PC-3 (cell line): Measurements from ENCODE around the gene FN3K. TPM values are rescaled to one million over a fixed set of nuclear protein-coding genes. Genes with fewer than 3 reads are reported as not detected.

Experiments used
- ATAC-seq: fragments of 200-7000 bp; cut with Tn5 transposase; 2 replicates; pipeline ENCODE4 v1.9.1; 2020; ENCODE audit warnings: mild to moderate bottlenecking, moderate library complexity
- BruUV-seq: library from RNA; stranded (reverse); fragments of 400-500 nt; replicated peaks from 2 replicates; lab custom pipeline; 2021; lab: Mats Ljungman, UMichigan
- CTCF ChIA-PET: fragments of 300-600 bp; sonication (Branson Sonifier 250); formaldehyde crosslinking; loops from one replicate; lab custom pipeline; 2022; ENCODE audit warnings: antibody characterized with exemption; lab: Charles Lee
- POLR2A ChIA-PET: fragments of 300-600 bp; sonication (Branson Sonifier 250); formaldehyde crosslinking; loops from one replicate; lab custom pipeline; 2022; ENCODE audit warnings: antibody characterized with exemption; ENCODE audit not compliant: unreplicated experiment; lab: Charles Lee
- DNase-seq: peaks from one replicate; pipeline ENCODE4 v3.0.0-alpha.2; 2015
- H2AFZ ChIP-seq: fragments of 300-600 bp; sonication (generic); 2 replicates; pipeline ENCODE4 v1.6.0; 2016; ENCODE audit warnings: antibody characterized with exemption, low read length
- H3F3A ChIP-seq: fragments of 300-600 bp; sonication (generic); one replicate; pipeline ENCODE4 v1.6.0; 2017; ENCODE audit warnings: antibody characterized with exemption, low read length, control low read depth, mild to moderate bottlenecking; ENCODE audit not compliant: unreplicated experiment
- H3K27ac ChIP-seq: fragments of 300-600 bp; sonication (generic); 2 replicates; pipeline ENCODE4 v1.5.1; 2016; ENCODE audit warnings: mild to moderate bottlenecking, low read length
- H3K27me3 ChIP-seq: fragments of 300-600 bp; sonication (generic); 2 replicates; pipeline ENCODE4 v1.6.1; 2016; ENCODE audit warnings: low read length, mixed read lengths
- H3K36me3 ChIP-seq: fragments of 300-600 bp; sonication (generic); 2 replicates; pipeline ENCODE4 v1.6.1; 2016; ENCODE audit warnings: low read depth, mixed run types, low read length, mixed read lengths
- H3K4me1 ChIP-seq: fragments of 300-600 bp; sonication (generic); 2 replicates; pipeline ENCODE4 v1.5.1; 2016; ENCODE audit warnings: low read length; ENCODE audit not compliant: insufficient read depth
- H3K4me2 ChIP-seq: fragments of 300-600 bp; sonication (generic); 2 replicates; pipeline ENCODE4 v1.6.0; 2016; ENCODE audit warnings: low read length
- H3K4me3 ChIP-seq: fragments of 300-600 bp; sonication (generic); 2 replicates; pipeline ENCODE4 v1.5.1; 2016; ENCODE audit warnings: mild to moderate bottlenecking, low read length, mixed read lengths
- H3K79me2 ChIP-seq: fragments of 300-600 bp; sonication (generic); 2 replicates; pipeline ENCODE4 v1.6.1; 2017; ENCODE audit warnings: low read length, mixed read lengths
- H3K9ac ChIP-seq: fragments of 300-600 bp; sonication (generic); 2 replicates; pipeline ENCODE4 v1.6.0; 2016; ENCODE audit warnings: mild to moderate bottlenecking, low read length
- H3K9me2 ChIP-seq: fragments of 300-600 bp; sonication (generic); replicated peaks from 2 replicates; pipeline ENCODE4 v1.6.1; 2016; ENCODE audit warnings: mixed run types, low read length, mixed read lengths
- H3K9me3 ChIP-seq: fragments of 300-600 bp; sonication (generic); 2 replicates; pipeline ENCODE4 v1.6.1; 2016; ENCODE audit warnings: low read length, mixed read lengths
- H4K20me1 ChIP-seq: fragments of 300-600 bp; sonication (generic); 2 replicates; pipeline ENCODE4 v1.6.1; 2016; ENCODE audit warnings: low read length, mixed read lengths
- EZH2 ChIP-seq: fragments of 300-600 bp; sonication (generic); IDR thresholded peaks from one replicate; pipeline ENCODE4 v1.6.1; 2017; ENCODE audit warnings: antibody characterized with exemption, mild to moderate bottlenecking, low read length; ENCODE audit not compliant: unreplicated experiment
- EZH2phosphoT487 ChIP-seq: fragments of 300-600 bp; sonication (generic); IDR thresholded peaks from 2 replicates; pipeline ENCODE4 v1.6.1; 2018; ENCODE audit warnings: mild to moderate bottlenecking, antibody characterized with exemption, low read length, borderline replicate concordance
- intact Hi-C: fragments of 100-400 bp; cut with micrococcal nuclease; formaldehyde crosslinking; loops from 2 replicates; pipeline ENCODE4 v1.9.0; 2023
- total RNA-seq: library from RNA; depleted of rRNA; stranded (reverse); fragments of >200 nt; gene quantifications from 2 replicates; pipeline ENCODE4 v1.2.3, GENCODE V29; 2014
- TF ChIP-seq, protein P1 (sequence below): fragments of 300-600 bp; sonication (generic); conservative IDR thresholded peaks from 2 replicates; pipeline ENCODE4 v1.5.1; 2017; ENCODE audit warnings: antibody characterized with exemption, low read depth, mild to moderate bottlenecking, low read length

Gene FN3K
- total RNA-seq, 1 experiment from 2014 or later: 8.4 TPM

DNA sequence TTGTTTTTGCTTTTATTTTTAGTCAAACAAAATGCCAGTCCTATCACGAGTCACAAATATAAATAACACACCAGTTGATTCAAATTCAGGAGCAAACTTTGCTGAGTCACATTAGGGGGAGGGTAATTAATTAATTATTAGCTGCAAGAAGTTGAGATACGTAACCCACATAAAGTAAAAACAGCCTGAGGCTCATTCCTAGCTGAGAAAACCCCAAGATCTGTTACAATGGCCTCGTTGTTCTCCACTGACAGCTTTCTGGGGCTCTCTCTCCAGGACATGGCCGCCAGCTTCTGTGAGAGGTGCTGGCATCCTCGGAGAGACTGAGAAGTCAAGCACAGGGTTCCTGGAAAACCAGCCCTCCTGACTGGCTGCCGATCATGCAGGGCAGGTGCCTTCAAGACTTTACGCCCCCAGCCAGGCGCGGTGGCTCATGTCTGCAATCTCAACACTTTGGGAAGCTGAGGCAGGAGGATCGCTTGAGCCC lies 48.0 kb upstream of the FN3K start:
- POLR2A ChIA-PET: no interaction called here
- no peaks in the 10 kb centered on the region for H4K20me1 ChIP-seq
- H3K9ac ChIP-seq: no peak overlapping the region
- TF ChIP-seq EZH2phosphoT487: no peak
- no peak for TF ChIP-seq EZH2
- TF ChIP-seq, protein P1, sequence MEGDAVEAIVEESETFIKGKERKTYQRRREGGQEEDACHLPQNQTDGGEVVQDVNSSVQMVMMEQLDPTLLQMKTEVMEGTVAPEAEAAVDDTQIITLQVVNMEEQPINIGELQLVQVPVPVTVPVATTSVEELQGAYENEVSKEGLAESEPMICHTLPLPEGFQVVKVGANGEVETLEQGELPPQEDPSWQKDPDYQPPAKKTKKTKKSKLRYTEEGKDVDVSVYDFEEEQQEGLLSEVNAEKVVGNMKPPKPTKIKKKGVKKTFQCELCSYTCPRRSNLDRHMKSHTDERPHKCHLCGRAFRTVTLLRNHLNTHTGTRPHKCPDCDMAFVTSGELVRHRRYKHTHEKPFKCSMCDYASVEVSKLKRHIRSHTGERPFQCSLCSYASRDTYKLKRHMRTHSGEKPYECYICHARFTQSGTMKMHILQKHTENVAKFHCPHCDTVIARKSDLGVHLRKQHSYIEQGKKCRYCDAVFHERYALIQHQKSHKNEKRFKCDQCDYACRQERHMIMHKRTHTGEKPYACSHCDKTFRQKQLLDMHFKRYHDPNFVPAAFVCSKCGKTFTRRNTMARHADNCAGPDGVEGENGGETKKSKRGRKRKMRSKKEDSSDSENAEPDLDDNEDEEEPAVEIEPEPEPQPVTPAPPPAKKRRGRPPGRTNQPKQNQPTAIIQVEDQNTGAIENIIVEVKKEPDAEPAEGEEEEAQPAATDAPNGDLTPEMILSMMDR: no peak
- no peaks in the 10 kb centered on the region for H3K79me2 ChIP-seq
- no TSS peak for BruUV-seq
- H3K9me2 ChIP-seq: no peaks in the 10 kb centered on the region
- CTCF ChIA-PET: interaction anchor here (0.5 kb wide), 1 partner anchor 39 kb away, joined by 3 read pairs; no protein-coding TSS in a partner anchor
- DNase-seq (no peak), ATAC-seq (no peak)
- H3K4me2 ChIP-seq: no peak overlapping the region
- H3K4me3 ChIP-seq: no peak overlapping the region
- no peak overlapping the region for H3K27ac ChIP-seq
- no peaks in the 10 kb centered on the region for H3F3A ChIP-seq
- peaks cover 5% of the 10 kb centered on the region for H3K4me1 ChIP-seq
- intact Hi-C loops: no loop called here
- H3K36me3 ChIP-seq: no peaks in the 10 kb centered on the region
- no peak overlapping the region for H2AFZ ChIP-seq
- H3K9me3 ChIP-seq: 0 out of 2 replicates have a peak, but pooled peaks cover under 1% of the 10 kb centered on the region
- H3K27me3 ChIP-seq: no peaks in the 10 kb centered on the region

DNA sequence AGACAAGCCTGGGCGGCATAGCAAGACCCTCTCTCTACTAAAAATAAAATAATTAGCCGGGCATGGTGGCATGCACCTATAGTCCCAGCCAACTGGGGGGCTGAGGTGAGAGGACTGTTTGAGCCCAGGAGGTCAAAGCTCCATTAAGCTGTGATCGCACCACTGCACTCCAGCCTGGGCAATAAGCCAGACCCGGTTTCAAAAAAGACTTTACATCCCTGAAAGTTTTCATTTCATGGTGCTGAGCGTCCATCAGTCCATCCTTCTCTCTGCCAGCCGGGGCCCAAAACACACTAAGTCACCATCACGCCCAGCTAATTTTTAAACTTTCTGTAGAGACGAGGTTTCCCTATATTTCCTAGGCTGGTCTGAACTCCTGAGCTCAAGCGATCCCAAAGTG lies 47.5 kb upstream of the FN3K start:
- Histone ChIP-seq H3K9me2 (no peaks in the 10 kb centered on the region), H3K36me3 (no peaks in the 10 kb centered on the region), H4K20me1 (no peaks in the 10 kb centered on the region), H3K4me2 (no peak overlapping the region), H3K4me1 (peaks cover 5% of the 10 kb centered on the region), H3K9ac (no peak overlapping the region), H3F3A (no peaks in the 10 kb centered on the region), H3K27me3 (no peaks in the 10 kb centered on the region), H3K79me2 (no peaks in the 10 kb centered on the region), H3K9me3 (no peaks in the 10 kb centered on the region), H2AFZ (no peak overlapping the region), H3K27ac (no peak overlapping the region), H3K4me3 (no peak overlapping the region)
- no peak for DNase-seq
- ChIA-PET POLR2A (no interaction called here), CTCF (interaction anchor here (0.5 kb wide), 1 partner anchor 39 kb away, joined by 3 read pairs; no protein-coding TSS in a partner anchor)
- TF ChIP-seq EZH2phosphoT487 (no peak), EZH2 (no peak)
- TF ChIP-seq, protein P1: no peak
- intact Hi-C loops: no loop called here
- no TSS peak for BruUV-seq
- no peak for ATAC-seq

- no peaks in the 10 kb centered on the region for H3K36me3 ChIP-seq
- no peak overlapping the region for H3K4me2 ChIP-seq
- intact Hi-C loops: no loop called here
- H3K4me1 ChIP-seq: peaks cover 5% of the 10 kb centered on the region
- BruUV-seq: no TSS peak
- DNase-seq: no peak
- no peak overlapping the region for H3K9ac ChIP-seq
- no peak overlapping the region for H3K4me3 ChIP-seq
- H2AFZ ChIP-seq: no peak overlapping the region
- no peak overlapping the region for H3K27ac ChIP-seq
- H4K20me1 ChIP-seq: no peaks in the 10 kb centered on the region
- H3K79me2 ChIP-seq: no peaks in the 10 kb centered on the region
- no peak for ATAC-seq
- no peaks in the 10 kb centered on the region for H3K9me3 ChIP-seq
- TF ChIP-seq EZH2 (no peak), EZH2phosphoT487 (no peak)
- TF ChIP-seq, protein P1: no peak
- POLR2A ChIA-PET: no interaction called here
- CTCF ChIA-PET: interaction anchor here (0.6 kb wide), 1 partner anchor 28 kb away, joined by 7 read pairs; the partner anchor contains the start of gene FN3KRP
- H3K27me3 ChIP-seq: no peaks in the 10 kb centered on the region
- no peaks in the 10 kb centered on the region for H3K9me2 ChIP-seq
- H3F3A ChIP-seq: no peaks in the 10 kb centered on the region
Observed at GRCh38 chr17:82689077-82689476, 46.3 kb upstream of the FN3K start.
